A673 (cell line): Measurements from ENCODE around the gene KCNQ1. TPM values are rescaled to one million over a fixed set of nuclear protein-coding genes. Genes with fewer than 3 reads are reported as not detected.

Experiments used
- BruUV-seq: library from RNA; stranded (reverse); fragments of 400-500 nt; replicated peaks from 2 replicates; lab custom pipeline; 2021; lab: Mats Ljungman, UMichigan
- CTCF ChIA-PET: fragments of 300-600 bp; sonication (Branson Sonifier 250); formaldehyde crosslinking; loops from one replicate; lab custom pipeline; 2022; ENCODE audit warnings: antibody characterized with exemption; lab: Charles Lee
- POLR2A ChIA-PET: fragments of 300-600 bp; sonication (Branson Sonifier 250); formaldehyde crosslinking; loops from one replicate; lab custom pipeline; 2022; ENCODE audit warnings: antibody characterized with exemption; ENCODE audit not compliant: low non-redundant PET; lab: Charles Lee
- DNase-seq: peaks from one replicate; pipeline ENCODE4 v3.0.0-alpha.2; 2015; ENCODE audit warnings: low spot score
- H3K27ac ChIP-seq: fragments of 200-600 bp; sonication (generic); 2 replicates; pipeline ENCODE4 v1.5.1; 2016; ENCODE audit warnings: mixed run types, low read depth, mild to moderate bottlenecking, mixed read lengths, antibody characterized with exemption, low read length; ENCODE audit not compliant: poor library complexity, severe bottlenecking
- H3K27me3 ChIP-seq: fragments of 200-600 bp; sonication (generic); replicated peaks from 2 replicates; pipeline ENCODE4 v1.6.1; 2017; ENCODE audit warnings: mixed run types, low read depth, mild to moderate bottlenecking, mixed read lengths, antibody characterized with exemption, low read length; ENCODE audit not compliant: insufficient read depth, poor library complexity
- H3K36me3 ChIP-seq: fragments of 200-600 bp; sonication (generic); 2 replicates; pipeline ENCODE4 v1.6.1; 2016; ENCODE audit warnings: mixed run types, mild to moderate bottlenecking, mixed read lengths, antibody characterized with exemption, low read length; ENCODE audit not compliant: insufficient read depth, poor library complexity, severe bottlenecking
- H3K4me1 ChIP-seq: fragments of 200-600 bp; sonication (generic); 2 replicates; pipeline ENCODE4 v1.6.1; 2017; ENCODE audit warnings: mixed run types, mild to moderate bottlenecking, mixed read lengths, antibody characterized with exemption, low read length; ENCODE audit not compliant: insufficient read depth, poor library complexity, severe bottlenecking
- H3K4me3 ChIP-seq: fragments of 200-600 bp; sonication (generic); 2 replicates; pipeline ENCODE4 v1.5.1; 2016; ENCODE audit warnings: low read depth, mixed run types, mild to moderate bottlenecking, mixed read lengths, low read length; ENCODE audit not compliant: poor library complexity, severe bottlenecking
- H3K9me3 ChIP-seq: fragments of 200-600 bp; sonication (generic); 2 replicates; pipeline ENCODE4 v1.6.1; 2016; ENCODE audit warnings: mixed run types, low read depth, mild to moderate bottlenecking, mixed read lengths, antibody characterized with exemption, low read length; ENCODE audit not compliant: poor library complexity, severe bottlenecking
- CTCF ChIP-seq: fragments of 300-800, 200-600 bp; sonication (generic); conservative IDR thresholded peaks from 2 replicates; pipeline ENCODE4 v1.5.1; 2017; ENCODE audit warnings: low read depth, mild to moderate bottlenecking, antibody characterized with exemption, low read length, moderate library complexity, mixed read lengths
- EZH2 ChIP-seq: fragments of 200-600 bp; sonication (generic); IDR thresholded peaks from 2 replicates; pipeline ENCODE4 v1.6.1; 2017; ENCODE audit warnings: borderline replicate concordance, low read depth, mild to moderate bottlenecking, mixed read lengths, antibody characterized with exemption, low read length; ENCODE audit not compliant: poor library complexity, severe bottlenecking
- intact Hi-C: fragments of 100-400 bp; cut with micrococcal nuclease; formaldehyde crosslinking; loops from one replicate; pipeline ENCODE4 v1.10.0; 2022; ENCODE audit not compliant: unreplicated experiment
- total RNA-seq: library from RNA; stranded (reverse); gene quantifications from 2 replicates; pipeline ENCODE4 v1.2.3, GENCODE V29; 2021

The KCNQ1 gene
- total RNA-seq, 1 experiment from 2014 or later = not detected

- ChIA-PET POLR2A (no interaction called here), CTCF (no interaction called here)
- no TSS peak for BruUV-seq
- no peaks in the 10 kb centered on the region for H3K36me3 ChIP-seq
- DNase-seq = no peak
- TF ChIP-seq CTCF (no peak), EZH2 (no peak)
- H3K9me3 ChIP-seq = no peaks in the 10 kb centered on the region
- no peaks in the 10 kb centered on the region for H3K4me1 ChIP-seq
- H3K27me3 ChIP-seq = peaks cover 28% of the 10 kb centered on the region
- no peak overlapping the region for H3K4me3 ChIP-seq
- intact Hi-C loops = no loop called here
- no peak overlapping the region for H3K27ac ChIP-seq
Observed at GRCh38 chr11:2450321-2451041, 5.7 kb downstream of the KCNQ1 start.

- TF ChIP-seq CTCF (no peak), EZH2 (no peak)
- no peaks in the 10 kb centered on the region for H3K9me3 ChIP-seq
- no TSS peak for BruUV-seq
- H3K27ac ChIP-seq = no peak overlapping the region
- H3K4me3 ChIP-seq = no peak overlapping the region
- no peaks in the 10 kb centered on the region for H3K4me1 ChIP-seq
- POLR2A ChIA-PET = no interaction called here
- no peak for DNase-seq
- peaks cover 19% of the 10 kb centered on the region for H3K27me3 ChIP-seq
- no peaks in the 10 kb centered on the region for H3K36me3 ChIP-seq
- intact Hi-C loops = no loop called here
- CTCF ChIA-PET = no interaction called here
Observed at GRCh38 chr11:2451336-2451735, 6.5 kb downstream of the KCNQ1 start.

- no peaks in the 10 kb centered on the region for H3K36me3 ChIP-seq
- H3K4me1 ChIP-seq = no peaks in the 10 kb centered on the region
- H3K27me3 ChIP-seq = peaks cover 14% of the 10 kb centered on the region
- CTCF ChIA-PET = no interaction called here
- H3K27ac ChIP-seq = no peak overlapping the region
- H3K9me3 ChIP-seq = no peaks in the 10 kb centered on the region
- intact Hi-C loops = no loop called here
- H3K4me3 ChIP-seq = no peak overlapping the region
- no peak for TF ChIP-seq EZH2
- no peak for TF ChIP-seq CTCF
- POLR2A ChIA-PET = no interaction called here
- DNase-seq = no peak
- BruUV-seq = no TSS peak
Observed at GRCh38 chr11:2451916-2452315, 7.1 kb downstream of the KCNQ1 start.
